ENCODE results near the gene ZNF410.

The ZNF410 gene

GRCh38 chr14:73965216-73965615 lies 78.6 kb downstream of the ZNF410 start:
- TF ChIP-seq CTCF (IDR thresholded peaks at IDR 0.05; ENCODE audit: borderline replicate concordance, control extremely low read depth, extremely low read depth, insufficient read depth, missing control alignments), result no peak
- no peak for DNase-seq (ENCODE audit: low spot score)
- in situ Hi-C loops (cut with MboI; ENCODE audit: low sequenced_read_pairs, unreplicated experiment), result no loop called here

- no peak for TF ChIP-seq CTCF (IDR thresholded peaks at IDR 0.05; ENCODE audit: borderline replicate concordance, control extremely low read depth, extremely low read depth, insufficient read depth, missing control alignments)
- no peak for DNase-seq (ENCODE audit: low spot score)
- in situ Hi-C loops (cut with MboI; ENCODE audit: low sequenced_read_pairs, unreplicated experiment), result no loop called here
These were observed 82.2 kb downstream of the ZNF410 start for GRCh38 chr14:73968885-73969284.

- DNase-seq (ENCODE audit: low spot score), result no peak
- in situ Hi-C loops (cut with MboI; ENCODE audit: low sequenced_read_pairs, unreplicated experiment), result no loop called here
- TF ChIP-seq CTCF (IDR thresholded peaks at IDR 0.05; ENCODE audit: borderline replicate concordance, control extremely low read depth, extremely low read depth, insufficient read depth, missing control alignments), result no peak
These were observed 86.8 kb downstream of the ZNF410 start for GRCh38 chr14:73973497-73973896.

- TF ChIP-seq CTCF (IDR thresholded peaks at IDR 0.05; ENCODE audit: borderline replicate concordance, control extremely low read depth, extremely low read depth, insufficient read depth, missing control alignments), result no peak
- in situ Hi-C loops (cut with MboI; ENCODE audit: low sequenced_read_pairs, unreplicated experiment), result no loop called here
- no peak for DNase-seq (ENCODE audit: low spot score)
These were observed 89.5 kb downstream of the ZNF410 start for GRCh38 chr14:73976125-73976524.

GRCh38 chr14:73977896-73978295 lies 91.2 kb downstream of the ZNF410 start:
- no peak for DNase-seq (ENCODE audit: low spot score)
- no peak for TF ChIP-seq CTCF (IDR thresholded peaks at IDR 0.05; ENCODE audit: borderline replicate concordance, control extremely low read depth, extremely low read depth, insufficient read depth, missing control alignments)
- in situ Hi-C loops (cut with MboI; ENCODE audit: low sequenced_read_pairs, unreplicated experiment), result no loop called here

All from GM13976 (cell line).